Right lobe of liver (tissue), 6 donors: ENCODE data around the gene PSME3IP1. TPM values are rescaled to one million over a fixed set of nuclear protein-coding genes. Genes with fewer than 3 reads are reported as not detected.
"Not testable (repeated sequence)": the region's sequence is repeated elsewhere in the genome, so short reads cannot be mapped to it uniquely, and the experiment has no call there.

ENCODE experiments used
- ATAC-seq, 4 donors: fragments of 200-7000 bp; cut with Tn5 transposase; one replicate each; pipeline ENCODE4 v1.9.1; 2020; ENCODE audit warnings: mild to moderate bottlenecking in 4 of 4, moderate library complexity in 4 of 4
- DNase-seq, 3 donors: peaks; one replicate each; pipeline ENCODE4 v3.0.0-alpha.2; 2020
- H3K27ac ChIP-seq, 3 donors: fragments of 200-600 bp; one replicate each; pipeline ENCODE4 v1.8.0; 2022
- H3K27me3 ChIP-seq, 2 donors: fragments of 200-600 bp; one replicate each; pipeline ENCODE4 v1.8.0; 2022
- H3K36me3 ChIP-seq, 4 donors: fragments of 200-600 bp; sonication (generic) in 1 of 4; one replicate each; pipeline versions ENCODE4 v1.5.1 to v1.8.0; 2017 to 2022; ENCODE audit warnings: control low read depth in 1 of 4
- H3K4me1 ChIP-seq, 4 donors: fragments of 200-600 bp; sonication (generic) in 1 of 4; one replicate each; pipeline versions ENCODE4 v1.5.1 to v1.8.0; 2017 to 2022; ENCODE audit warnings: control low read depth in 1 of 4
- H3K4me3 ChIP-seq, 3 donors: fragments of 200-600 bp; one replicate each; pipeline ENCODE4 v1.8.0; 2022
- H3K9me3 ChIP-seq, 4 donors: fragments of 200-600 bp; sonication (generic) in 1 of 4; one replicate each; pipeline versions ENCODE4 v1.5.1 to v1.8.0; 2017 to 2022; ENCODE audit warnings: control low read depth in 1 of 4
- CTCF ChIP-seq, 4 donors: fragments of 200-600 bp in 3 of 4; fragments of 450-650 bp in 1 of 4; IDR thresholded peaks; one replicate each; pipeline versions ENCODE4 v1.5.1 to v1.8.0; 2016 to 2022; ENCODE audit warnings: antibody characterized with exemption in 4 of 4, mild to moderate bottlenecking in 2 of 4
- POLR2A ChIP-seq: fragments of 450-650 bp; IDR thresholded peaks from one replicate; pipeline ENCODE4 v1.6.1; 2017; ENCODE audit warnings: antibody characterized with exemption, mild to moderate bottlenecking
- WGBS: methylation state at CpG from one replicate; pipeline ENCODE4 v1.1.6; 2018; ENCODE audit warnings: low coverage, low lambda C conversion rate; ENCODE audit not compliant: insufficient coverage; ENCODE audit errors: missing lambda C conversion rate; 5-methylcytosine and 5-hydroxymethylcytosine counted together
- intact Hi-C, 2 donors: fragments of 100-400 bp; cut with DNase I; formaldehyde crosslinking; loops; one replicate each; pipeline versions ENCODE4 v1.11.2 to v1.14.1; 2022
- total RNA-seq, 6 experiments: library from RNA; depleted of rRNA in 2 of 6; stranded (reverse); fragments of >200 nt in 2 of 6; fragmentation: NEBNext Ultra II Directional in 3 of 6; extraction: Animal tissue kit (Norgen Biotek cat#: 25700) in 3 of 6; gene quantifications; one replicate each; pipeline versions ENCODE4 v1.1.0 to v1.2.4, GENCODE V29; 2016 to 2023
- donor health status: DM: no; HTN: yes; CAD: no.
- donor health status: DM: no; HTN: no; CAD: no.
- donor health status: DM: no; HTN: no; CAD: no.
- donor health status: DM: no; HTN: yes; CAD: no.
- donor health status: DM: no; HTN: yes; CAD: no.

The PSME3IP1 gene
- total RNA-seq, 6 experiments from 2014 or later: 26.2 to 61.8 (median 34.5) TPM

DNA sequence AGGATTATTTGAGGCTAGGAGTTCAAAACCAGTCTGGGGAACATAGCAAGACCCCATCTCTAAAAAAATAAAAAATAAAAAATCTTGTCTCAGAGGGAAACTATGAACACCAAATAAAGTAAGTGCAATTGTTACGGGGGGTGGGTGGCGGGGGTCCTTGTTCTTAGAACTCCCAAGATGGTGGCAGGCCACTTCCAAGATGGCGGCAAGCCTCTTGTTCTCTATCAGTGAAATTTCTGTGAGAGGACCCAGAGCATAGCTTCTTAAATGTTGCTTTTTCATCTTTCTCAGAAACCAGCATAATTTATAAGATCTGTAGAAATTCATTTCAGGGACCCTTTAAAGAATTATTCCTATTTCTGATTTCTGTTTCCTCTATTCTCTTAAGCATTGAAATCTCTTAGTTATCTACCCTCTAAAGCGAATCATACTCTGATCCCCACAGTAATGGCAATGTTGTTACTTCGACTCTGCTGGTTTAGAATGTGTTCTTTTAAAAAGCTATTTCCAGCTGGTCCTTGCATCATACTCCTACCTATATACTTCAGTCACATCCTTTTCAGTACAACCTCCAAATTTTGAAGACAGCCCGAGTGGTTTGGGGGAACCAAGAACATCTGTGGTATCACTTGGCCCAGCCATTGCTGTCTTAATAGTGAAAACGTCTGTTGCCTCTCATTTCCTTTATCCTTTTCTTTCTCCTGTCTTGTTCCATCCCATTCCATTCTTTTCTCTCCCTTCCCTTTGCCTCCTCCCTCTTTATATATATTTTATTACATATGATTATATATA, 16.5 kb upstream of the PSME3IP1 start:
- Histone ChIP-seq H3K4me1 (no peaks in the 10 kb centered on the region), H3K9me3 (no peaks in the 10 kb centered on the region), H3K36me3 (peaks cover 0 to 27% (median 11%) of the 10 kb centered on the region in 4 donors), H3K27ac (no peak overlapping the region), H3K27me3 (no peaks in the 10 kb centered on the region), H3K4me3 (no peak overlapping the region)
- intact Hi-C loops: no loop called here
- ATAC-seq (no peak), DNase-seq (no peak)
- WGBS: 93% methylated on average over 7 of the region's 7 CpGs
- TF ChIP-seq POLR2A: no peak
- TF ChIP-seq CTCF (IDR thresholded peaks at IDR 0.05): no peak

- peaks cover 0 to 15% (median 8%) of the 10 kb centered on the region in 4 donors for H3K36me3 ChIP-seq
- intact Hi-C loops, H3K4me1 ChIP-seq, ATAC-seq, H3K4me3 ChIP-seq, H3K27me3 ChIP-seq, DNase-seq, H3K27ac ChIP-seq, H3K9me3 ChIP-seq: not testable (repeated sequence)
- WGBS: no CpG with 5 or more reads among the region's 27 CpGs
Measured at GRCh38 chr16:57200926-57201325, 15.1 kb upstream of the PSME3IP1 start.

GRCh38 chr16:57200321-57200720, 14.5 kb upstream of the PSME3IP1 start:
- H3K9me3 ChIP-seq, H3K36me3 ChIP-seq, intact Hi-C loops, H3K4me1 ChIP-seq, H3K27me3 ChIP-seq, ATAC-seq, H3K4me3 ChIP-seq, DNase-seq, H3K27ac ChIP-seq: not testable (repeated sequence)
- WGBS: 96% methylated on average over 8 of the region's 24 CpGs

DNA sequence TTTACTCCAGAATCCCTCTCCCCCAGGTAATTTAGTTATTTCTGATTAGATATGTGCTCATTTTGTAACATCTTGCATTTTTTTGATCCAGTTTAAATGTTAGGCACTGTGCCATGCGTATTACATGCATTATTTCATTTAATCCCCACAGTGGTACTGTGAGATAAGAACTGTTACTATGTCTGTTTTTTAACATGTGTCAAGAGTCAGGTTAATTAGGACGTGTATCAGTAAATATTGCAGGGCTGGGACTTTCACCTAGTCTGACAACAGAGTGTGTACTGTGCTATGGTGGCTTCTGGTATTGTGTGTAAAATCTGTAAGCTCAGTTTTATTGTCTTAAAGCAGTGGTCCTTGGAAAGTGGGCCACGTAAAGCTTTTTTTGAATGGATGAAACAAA, 10.9 kb upstream of the PSME3IP1 start:
- ATAC-seq (peak in 3 of 4 donors; percentile 69 to 76 (median 76)), DNase-seq (no peak)
- TF ChIP-seq CTCF (IDR thresholded peaks at IDR 0.05) (no peak), POLR2A (no peak)
- Histone ChIP-seq H3K27ac (no peak overlapping the region), H3K4me1 (peaks cover 0 to 25% (median 5%) of the 10 kb centered on the region in 4 donors), H3K36me3 (no peaks in the 10 kb centered on the region), H3K27me3 (no peaks in the 10 kb centered on the region), H3K9me3 (no peaks in the 10 kb centered on the region), H3K4me3 (no peak overlapping the region)
- 56% methylated on average over 3 of the region's 3 CpGs for WGBS
- intact Hi-C loops: no loop called here

DNA sequence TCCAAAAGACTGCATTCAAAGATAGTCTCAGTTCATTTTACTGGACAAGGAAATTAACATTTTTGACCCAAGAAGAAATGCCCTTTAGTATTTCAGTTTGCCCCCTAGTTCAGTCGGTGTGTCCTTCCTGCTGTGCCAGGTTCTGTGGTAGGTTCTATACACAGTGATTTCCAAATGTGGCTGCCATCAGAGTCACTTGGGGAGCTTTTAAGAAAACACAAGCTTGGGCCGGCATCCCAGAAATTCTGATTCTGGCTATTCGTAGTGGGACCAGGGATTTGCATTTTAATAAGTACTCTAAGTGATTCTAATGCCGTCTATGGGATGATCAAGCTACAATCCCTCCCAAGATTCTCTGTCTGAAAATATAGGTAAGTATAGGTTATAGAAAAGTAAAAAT, 10.4 kb upstream of the PSME3IP1 start:
- no peak overlapping the region for H3K4me3 ChIP-seq
- no peak overlapping the region for H3K27ac ChIP-seq
- intact Hi-C loops: no loop called here
- 78% methylated on average over 4 of the region's 4 CpGs for WGBS
- DNase-seq: no peak
- H3K36me3 ChIP-seq: no peaks in the 10 kb centered on the region
- H3K9me3 ChIP-seq: no peaks in the 10 kb centered on the region
- H3K4me1 ChIP-seq: peaks cover 0 to 26% (median 5%) of the 10 kb centered on the region in 4 donors
- H3K27me3 ChIP-seq: no peaks in the 10 kb centered on the region
- peak in 2 of 4 donors; percentile 10 to 36 for ATAC-seq
- no peak for TF ChIP-seq CTCF (IDR thresholded peaks at IDR 0.05)
